ENCODE measurements around the gene UNC119B.

DNA sequence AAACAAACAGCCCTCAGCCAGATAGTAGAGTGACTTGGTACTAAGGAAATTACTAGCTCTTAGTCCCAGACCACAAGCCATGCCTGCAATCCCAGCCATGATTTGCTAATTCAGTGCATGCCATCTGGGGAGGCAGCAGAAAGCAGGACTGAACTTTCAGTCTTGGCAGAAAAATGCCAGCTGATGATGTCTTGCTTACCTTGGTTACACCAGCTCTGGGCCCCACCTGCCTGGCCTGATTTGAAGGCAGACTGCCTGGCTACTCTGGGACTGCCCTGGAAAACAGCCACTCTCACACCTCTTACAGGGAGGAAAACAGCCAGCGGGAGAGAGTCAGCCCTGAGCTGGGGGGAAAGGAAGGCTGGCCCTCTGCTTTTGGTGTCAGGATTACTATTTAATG is 4.6 kb upstream of the UNC119B start:
- TF ChIP-seq SIN3A (IDR thresholded peaks at IDR 0.05; ENCODE audit: borderline replicate concordance, insufficient read depth, low read length), result no peak
- TF ChIP-seq, protein P1, sequence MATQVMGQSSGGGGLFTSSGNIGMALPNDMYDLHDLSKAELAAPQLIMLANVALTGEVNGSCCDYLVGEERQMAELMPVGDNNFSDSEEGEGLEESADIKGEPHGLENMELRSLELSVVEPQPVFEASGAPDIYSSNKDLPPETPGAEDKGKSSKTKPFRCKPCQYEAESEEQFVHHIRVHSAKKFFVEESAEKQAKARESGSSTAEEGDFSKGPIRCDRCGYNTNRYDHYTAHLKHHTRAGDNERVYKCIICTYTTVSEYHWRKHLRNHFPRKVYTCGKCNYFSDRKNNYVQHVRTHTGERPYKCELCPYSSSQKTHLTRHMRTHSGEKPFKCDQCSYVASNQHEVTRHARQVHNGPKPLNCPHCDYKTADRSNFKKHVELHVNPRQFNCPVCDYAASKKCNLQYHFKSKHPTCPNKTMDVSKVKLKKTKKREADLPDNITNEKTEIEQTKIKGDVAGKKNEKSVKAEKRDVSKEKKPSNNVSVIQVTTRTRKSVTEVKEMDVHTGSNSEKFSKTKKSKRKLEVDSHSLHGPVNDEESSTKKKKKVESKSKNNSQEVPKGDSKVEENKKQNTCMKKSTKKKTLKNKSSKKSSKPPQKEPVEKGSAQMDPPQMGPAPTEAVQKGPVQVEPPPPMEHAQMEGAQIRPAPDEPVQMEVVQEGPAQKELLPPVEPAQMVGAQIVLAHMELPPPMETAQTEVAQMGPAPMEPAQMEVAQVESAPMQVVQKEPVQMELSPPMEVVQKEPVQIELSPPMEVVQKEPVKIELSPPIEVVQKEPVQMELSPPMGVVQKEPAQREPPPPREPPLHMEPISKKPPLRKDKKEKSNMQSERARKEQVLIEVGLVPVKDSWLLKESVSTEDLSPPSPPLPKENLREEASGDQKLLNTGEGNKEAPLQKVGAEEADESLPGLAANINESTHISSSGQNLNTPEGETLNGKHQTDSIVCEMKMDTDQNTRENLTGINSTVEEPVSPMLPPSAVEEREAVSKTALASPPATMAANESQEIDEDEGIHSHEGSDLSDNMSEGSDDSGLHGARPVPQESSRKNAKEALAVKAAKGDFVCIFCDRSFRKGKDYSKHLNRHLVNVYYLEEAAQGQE (IDR thresholded peaks at IDR 0.05; ENCODE audit: insufficient read depth in 1 of 2, low read depth in 2 of 2, low read length in 2 of 2), result no peak
- no peak for TF ChIP-seq POLR2AphosphoS5 (IDR thresholded peaks at IDR 0.05; ENCODE audit: low read depth, low read length)
- no peak for TF ChIP-seq TAF1 (IDR thresholded peaks at IDR 0.05; ENCODE audit: borderline replicate concordance, insufficient read depth, low read length)

All from PFSK-1 (cell line).